Dendritic cell treated with granulocyte-macrophage colony-stimulating factor and Interleukin-4, amounts not matched to agents 40 ng/mL and 50 ng/mL, for 4 days (primary cell): ENCODE results near the gene ITGB1BP1.

Experiments
- H3K27ac Mint-ChIP-seq: one replicate; pipeline ENCODE4 v1.8.0; 2022; ENCODE audit warnings: mild to moderate bottlenecking, mixed read lengths
- H3K27me3 Mint-ChIP-seq: one replicate; pipeline ENCODE4 v1.8.0; 2022; ENCODE audit warnings: mild to moderate bottlenecking, mixed read lengths
- H3K36me3 Mint-ChIP-seq: one replicate; pipeline ENCODE4 v1.8.0; 2022; ENCODE audit warnings: low read depth, mixed read lengths
- H3K4me1 Mint-ChIP-seq: one replicate; pipeline ENCODE4 v1.8.0; 2022; ENCODE audit warnings: low read depth, mixed read lengths
- H3K4me3 Mint-ChIP-seq: one replicate; pipeline ENCODE4 v1.8.0; 2022; ENCODE audit warnings: mild to moderate bottlenecking, moderate library complexity, mixed read lengths
- H3K9me3 Mint-ChIP-seq: one replicate; pipeline ENCODE4 v1.8.0; 2022; ENCODE audit warnings: mixed read lengths
- intact Hi-C: fragments of 100-400 bp; cut with micrococcal nuclease; formaldehyde crosslinking; loops from one replicate; pipeline ENCODE4 v1.15.0; 2022

The ITGB1BP1 gene, protein sequence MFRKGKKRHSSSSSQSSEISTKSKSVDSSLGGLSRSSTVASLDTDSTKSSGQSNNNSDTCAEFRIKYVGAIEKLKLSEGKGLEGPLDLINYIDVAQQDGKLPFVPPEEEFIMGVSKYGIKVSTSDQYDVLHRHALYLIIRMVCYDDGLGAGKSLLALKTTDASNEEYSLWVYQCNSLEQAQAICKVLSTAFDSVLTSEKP

DNA sequence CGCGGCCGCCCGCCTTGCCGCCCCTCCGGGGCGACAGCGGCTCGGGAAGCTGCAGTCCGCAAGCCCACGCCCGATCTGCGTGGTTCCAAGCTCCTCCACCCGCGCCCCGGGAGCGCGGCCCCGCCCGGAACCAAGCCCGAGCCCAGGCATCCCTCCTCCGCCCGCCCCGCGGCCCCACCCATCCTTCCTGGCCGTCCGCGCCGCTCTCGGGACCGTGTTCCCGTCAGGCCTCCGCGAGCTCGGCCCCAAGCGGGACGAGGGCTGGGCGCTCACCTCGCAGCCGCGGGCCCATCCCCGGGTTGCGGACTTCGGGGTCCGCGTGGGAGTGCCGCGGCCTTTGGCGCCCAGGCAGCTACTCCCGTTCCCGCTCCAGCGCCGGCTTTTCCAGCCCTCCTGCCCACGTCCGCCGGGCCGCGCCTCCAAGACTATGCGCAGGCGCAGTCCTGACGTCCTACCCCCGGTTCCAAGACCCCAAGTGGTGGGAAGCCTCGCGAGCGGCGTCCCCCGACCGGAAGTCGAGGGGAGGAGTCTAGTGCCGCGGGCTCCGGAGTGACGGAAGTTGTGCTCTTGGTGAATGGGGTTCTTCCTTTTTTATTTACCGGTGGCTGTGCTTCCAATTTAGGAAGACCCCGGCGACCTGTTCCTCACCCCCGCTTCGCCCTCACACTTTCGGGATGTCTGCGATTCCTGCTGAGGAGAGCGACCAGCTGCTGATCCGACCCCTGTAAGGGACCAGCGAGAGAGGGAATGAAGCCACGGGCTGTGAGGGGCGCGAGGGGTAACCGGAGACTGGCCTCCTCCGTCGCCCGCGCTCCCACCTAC is at the start of gene ITGB1BP1, which contains the start of gene CPSF3:
TSS of gene ITGB1BP1 (minus strand) at position 429 of the 822 bp plus-strand sequence. CDS start 4,831 bp downstream, outside the sequence.
TSS of gene CPSF3 (plus strand) at position 555 of the 822 bp plus-strand sequence. CDS start at position 675, 120 bp downstream.
- peak within 1 kb of the TSS; percentile 96 for H3K27ac Mint-ChIP-seq
- intact Hi-C loops = loop anchor here (2.0 to 5.0 kb wide), 2 partner anchors 51 to 281 kb away; partner anchors contain the start of gene IAH1
- peaks cover 36% of the 10 kb centered on the region for H3K36me3 Mint-ChIP-seq
- H3K27me3 Mint-ChIP-seq = no peaks in the 10 kb centered on the region
- H3K4me1 Mint-ChIP-seq = peaks cover 24% of the 10 kb centered on the region
- no peaks in the 10 kb centered on the region for H3K9me3 Mint-ChIP-seq
- no peak within 1 kb of the TSS for H3K4me3 Mint-ChIP-seq

DNA sequence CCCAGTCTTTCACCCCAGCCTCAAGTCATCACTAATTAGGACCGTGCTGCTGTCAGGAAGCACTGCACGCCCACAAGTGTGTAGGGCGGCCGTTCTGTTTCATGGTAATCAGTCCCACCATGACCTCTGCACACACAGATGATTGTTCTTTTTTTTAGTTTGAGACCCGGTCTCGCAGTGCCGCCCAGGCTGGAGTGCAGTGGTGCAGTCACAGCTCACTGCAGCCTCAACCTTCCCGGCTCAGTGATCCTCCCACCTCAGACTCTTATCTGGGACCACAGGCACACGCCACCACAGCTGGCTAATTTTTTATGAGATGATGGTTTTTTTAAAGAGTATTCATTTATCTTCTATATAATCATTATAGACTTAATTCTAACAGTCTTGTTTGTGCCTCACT is 49.2 kb upstream of the ITGB1BP1 start:
- Mint-ChIP-seq H3K4me1 (peaks cover 33% of the 10 kb centered on the region), H3K27ac (no peak overlapping the region), H3K27me3 (no peaks in the 10 kb centered on the region), H3K4me3 (no peak overlapping the region), H3K9me3 (no peaks in the 10 kb centered on the region), H3K36me3 (peaks cover 75% of the 10 kb centered on the region)
- intact Hi-C loops = no loop called here

DNA sequence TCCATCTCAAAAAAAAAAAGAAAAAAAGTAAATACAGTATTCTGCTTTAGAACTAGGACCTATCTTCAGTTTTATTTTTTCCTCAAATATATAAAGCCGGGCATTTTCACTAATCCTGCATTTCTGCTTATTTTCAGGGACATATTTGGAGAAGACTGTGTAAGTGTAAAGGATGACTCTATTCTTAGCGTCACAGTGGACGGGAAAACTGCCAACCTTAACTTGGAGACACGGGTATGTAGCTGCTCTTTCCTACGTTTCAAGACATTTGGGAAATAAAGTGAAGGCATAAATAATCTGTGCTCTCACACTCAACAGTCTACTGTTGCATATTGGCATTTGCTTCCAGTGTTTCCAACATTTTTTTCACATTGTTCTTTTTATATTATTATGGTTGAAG is 47.9 kb upstream of the ITGB1BP1 start:
- Mint-ChIP-seq H3K4me1 (peaks cover 21% of the 10 kb centered on the region), H3K4me3 (no peak overlapping the region), H3K36me3 (peaks cover 73% of the 10 kb centered on the region), H3K27me3 (no peaks in the 10 kb centered on the region), H3K27ac (no peak overlapping the region), H3K9me3 (no peaks in the 10 kb centered on the region)
- intact Hi-C loops = no loop called here

DNA sequence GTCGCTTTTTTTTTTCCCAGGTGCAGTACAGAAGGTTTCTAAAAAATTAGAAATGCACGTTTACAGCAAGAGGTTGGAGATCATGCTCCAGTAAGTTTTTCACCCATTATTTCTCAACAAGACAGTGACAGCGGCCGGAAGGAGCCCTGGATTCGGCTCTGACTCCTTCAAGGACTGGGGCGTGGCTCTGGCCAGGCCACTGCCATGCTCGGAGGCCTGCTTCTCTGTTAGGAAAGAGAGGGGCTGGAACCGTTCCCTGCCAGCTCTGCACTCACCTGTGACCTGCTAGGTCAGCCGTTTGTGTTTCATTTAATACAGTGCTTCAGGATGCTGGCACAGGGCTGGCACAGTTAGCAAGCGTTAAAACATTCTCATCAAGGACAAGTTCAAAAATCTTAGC is 44.4 kb upstream of the ITGB1BP1 start:
- Mint-ChIP-seq H3K27ac (no peak overlapping the region), H3K4me1 (peaks cover 12% of the 10 kb centered on the region), H3K36me3 (peaks cover 81% of the 10 kb centered on the region), H3K27me3 (no peaks in the 10 kb centered on the region), H3K9me3 (no peaks in the 10 kb centered on the region), H3K4me3 (no peak overlapping the region)
- intact Hi-C loops = no loop called here

DNA sequence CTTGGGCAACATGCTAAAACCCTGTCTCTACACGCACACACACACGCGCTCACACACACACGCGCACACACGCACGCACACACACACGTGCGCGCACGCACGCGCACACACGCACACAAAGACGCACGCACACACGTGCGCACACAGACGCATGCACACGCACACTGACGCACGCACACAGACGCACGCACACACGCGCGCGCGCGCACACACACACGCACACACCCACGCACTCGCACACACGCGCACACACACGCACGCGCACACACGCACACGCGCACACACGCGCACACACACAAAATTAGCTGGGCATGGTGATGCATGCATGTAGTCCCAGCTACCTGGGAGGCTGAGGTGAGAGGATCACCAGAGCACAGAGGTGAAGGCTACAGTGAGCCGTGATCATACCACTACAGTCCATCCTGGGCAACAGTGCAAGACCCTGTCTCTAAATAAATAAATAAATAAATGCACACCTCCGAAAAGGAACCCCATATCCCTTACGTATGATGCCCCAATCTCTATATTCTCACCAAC is 42.9 kb upstream of the ITGB1BP1 start:
- Mint-ChIP-seq H3K9me3 (no peaks in the 10 kb centered on the region), H3K27ac (no peak overlapping the region), H3K4me1 (peaks cover 12% of the 10 kb centered on the region), H3K36me3 (peaks cover 80% of the 10 kb centered on the region), H3K27me3 (no peaks in the 10 kb centered on the region), H3K4me3 (no peak overlapping the region)
- intact Hi-C loops = no loop called here

DNA sequence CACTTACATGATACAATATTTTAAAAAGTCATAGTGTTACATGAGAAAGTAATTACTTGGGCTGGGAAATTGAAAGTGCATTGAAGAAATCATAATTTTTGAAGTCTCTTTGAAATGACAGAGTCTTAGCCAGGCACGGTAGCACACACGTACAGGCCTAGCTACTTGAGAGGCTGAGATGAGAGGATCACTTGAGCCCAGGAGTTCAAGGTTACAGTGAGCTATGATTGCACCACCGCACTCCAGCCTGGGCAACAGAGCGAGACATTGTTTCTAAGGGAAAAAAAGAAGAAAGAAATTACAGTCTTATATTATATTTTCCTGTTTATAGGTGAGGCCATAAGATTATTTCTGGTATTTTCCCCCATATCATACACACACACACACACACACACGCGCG is 41.8 kb upstream of the ITGB1BP1 start:
- intact Hi-C loops = no loop called here
- no peak overlapping the region for H3K4me3 Mint-ChIP-seq
- H3K27me3 Mint-ChIP-seq = no peaks in the 10 kb centered on the region
- no peak overlapping the region for H3K27ac Mint-ChIP-seq
- H3K36me3 Mint-ChIP-seq = peaks cover 80% of the 10 kb centered on the region
- no peaks in the 10 kb centered on the region for H3K9me3 Mint-ChIP-seq
- peaks cover 12% of the 10 kb centered on the region for H3K4me1 Mint-ChIP-seq

DNA sequence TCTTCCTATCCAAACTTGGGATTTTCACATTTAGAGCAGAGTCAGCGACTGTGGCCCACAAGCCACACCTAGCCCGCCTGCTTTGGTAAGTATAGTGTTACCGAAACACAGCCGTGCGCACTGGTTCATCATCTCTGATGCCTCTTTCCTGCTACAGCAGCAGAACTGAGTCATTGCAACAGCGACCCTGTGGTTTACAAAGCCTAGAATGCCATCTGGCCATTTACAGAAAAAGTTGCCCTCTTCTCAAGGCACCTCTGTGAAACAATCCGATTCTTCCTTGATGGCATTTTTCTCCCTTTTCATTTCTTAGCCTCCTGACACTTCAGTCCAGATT is 40.3 kb upstream of the ITGB1BP1 start:
- H3K27me3 Mint-ChIP-seq = no peaks in the 10 kb centered on the region
- H3K27ac Mint-ChIP-seq = peak overlapping the region; percentile 40
- H3K9me3 Mint-ChIP-seq = no peaks in the 10 kb centered on the region

DNA sequence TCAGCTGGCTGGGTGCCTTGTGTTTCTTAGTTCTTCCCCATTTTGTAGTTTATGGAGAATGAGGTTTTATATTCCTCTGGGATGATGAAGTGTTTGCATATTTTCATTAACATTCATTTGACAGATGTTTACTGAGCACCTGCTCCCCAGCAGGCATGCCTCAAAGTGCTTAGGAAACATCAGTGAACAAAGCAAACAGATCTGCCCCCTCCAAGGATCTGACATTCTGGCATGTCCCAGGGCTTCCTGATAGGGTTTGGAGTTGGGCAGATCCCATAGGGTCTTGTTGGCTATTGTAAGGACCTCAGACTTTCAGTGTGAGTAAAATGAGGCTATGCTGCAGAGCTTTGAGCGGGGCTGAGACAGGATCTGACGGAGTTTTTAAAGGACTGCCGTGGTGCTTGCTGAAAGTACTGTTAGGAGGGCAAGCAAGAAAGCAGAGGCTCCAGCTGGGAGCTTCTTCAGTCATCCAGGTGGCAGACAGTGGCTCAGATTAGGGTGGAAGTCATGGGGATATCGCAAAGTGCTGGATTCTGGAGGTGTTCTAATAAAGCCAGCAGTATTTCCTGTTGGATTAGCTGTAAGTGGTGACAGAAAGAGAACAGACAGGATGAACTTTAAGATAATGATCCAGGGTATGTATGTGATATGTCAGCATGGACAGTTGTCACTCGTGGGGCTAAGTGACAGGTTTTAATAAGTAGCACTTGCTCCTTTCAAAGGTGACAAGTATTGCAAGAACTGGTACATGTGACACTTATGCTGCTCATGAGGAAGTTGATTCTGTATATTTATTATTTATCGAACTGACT is 39.8 kb upstream of the ITGB1BP1 start:
- Mint-ChIP-seq H3K27ac (peak overlapping the region; percentile 40), H3K4me3 (no peak overlapping the region), H3K36me3 (peaks cover 79% of the 10 kb centered on the region), H3K9me3 (no peaks in the 10 kb centered on the region), H3K4me1 (peaks cover 12% of the 10 kb centered on the region), H3K27me3 (no peaks in the 10 kb centered on the region)
- intact Hi-C loops = no loop called here

More for the DNA sequence above, 40.3 kb upstream of the ITGB1BP1 start:
- intact Hi-C loops = no loop called here
- Mint-ChIP-seq H3K36me3 (peaks cover 80% of the 10 kb centered on the region), H3K4me1 (peaks cover 12% of the 10 kb centered on the region), H3K4me3 (no peak overlapping the region)

DNA sequence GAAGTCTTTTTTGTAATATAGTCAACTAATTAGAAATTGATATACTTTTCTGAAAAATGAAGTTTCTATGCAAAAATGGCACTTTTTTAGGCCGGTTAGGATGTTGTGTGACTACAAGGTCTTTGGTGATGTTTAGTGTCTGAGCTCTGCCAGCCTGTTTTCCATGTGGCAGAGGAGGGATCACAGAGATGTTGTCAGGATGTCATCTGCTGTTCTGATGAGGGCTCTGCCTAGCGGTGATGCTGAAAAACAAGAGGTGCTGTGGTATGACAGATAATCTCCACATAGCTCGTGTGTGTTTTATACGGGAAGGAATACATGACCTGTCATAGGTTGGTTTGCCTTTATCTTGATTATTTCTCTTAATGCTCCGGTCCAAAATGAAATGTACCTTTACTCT is 39.0 kb upstream of the ITGB1BP1 start:
- no peaks in the 10 kb centered on the region for H3K9me3 Mint-ChIP-seq
- H3K27me3 Mint-ChIP-seq = no peaks in the 10 kb centered on the region
- H3K4me3 Mint-ChIP-seq = no peak overlapping the region
- no peak overlapping the region for H3K27ac Mint-ChIP-seq
- intact Hi-C loops = no loop called here
- peaks cover 12% of the 10 kb centered on the region for H3K4me1 Mint-ChIP-seq
- peaks cover 79% of the 10 kb centered on the region for H3K36me3 Mint-ChIP-seq

DNA sequence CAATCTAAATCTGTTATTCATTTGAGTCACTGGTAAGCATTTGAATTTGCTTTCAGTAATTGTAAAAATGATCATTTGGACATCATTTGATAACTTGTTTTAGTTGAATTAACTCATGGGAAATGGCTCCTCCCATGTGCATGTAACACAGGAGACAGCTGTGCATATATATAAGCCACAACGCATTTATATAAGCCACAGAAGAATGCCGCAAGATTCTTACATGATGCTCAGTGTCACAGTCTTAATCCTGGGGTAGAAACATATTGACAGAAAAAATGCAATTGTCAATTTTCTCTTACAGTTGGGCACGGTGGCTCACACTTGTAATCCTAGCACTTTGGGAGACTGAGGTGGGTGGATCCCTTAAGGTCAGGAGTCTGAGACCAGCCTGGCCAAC is 37.8 kb upstream of the ITGB1BP1 start:
- no peak overlapping the region for H3K27ac Mint-ChIP-seq
- H3K36me3 Mint-ChIP-seq = peaks cover 81% of the 10 kb centered on the region
- peaks cover 12% of the 10 kb centered on the region for H3K4me1 Mint-ChIP-seq
- intact Hi-C loops = no loop called here
- no peaks in the 10 kb centered on the region for H3K27me3 Mint-ChIP-seq
- no peaks in the 10 kb centered on the region for H3K9me3 Mint-ChIP-seq
- no peak overlapping the region for H3K4me3 Mint-ChIP-seq

DNA sequence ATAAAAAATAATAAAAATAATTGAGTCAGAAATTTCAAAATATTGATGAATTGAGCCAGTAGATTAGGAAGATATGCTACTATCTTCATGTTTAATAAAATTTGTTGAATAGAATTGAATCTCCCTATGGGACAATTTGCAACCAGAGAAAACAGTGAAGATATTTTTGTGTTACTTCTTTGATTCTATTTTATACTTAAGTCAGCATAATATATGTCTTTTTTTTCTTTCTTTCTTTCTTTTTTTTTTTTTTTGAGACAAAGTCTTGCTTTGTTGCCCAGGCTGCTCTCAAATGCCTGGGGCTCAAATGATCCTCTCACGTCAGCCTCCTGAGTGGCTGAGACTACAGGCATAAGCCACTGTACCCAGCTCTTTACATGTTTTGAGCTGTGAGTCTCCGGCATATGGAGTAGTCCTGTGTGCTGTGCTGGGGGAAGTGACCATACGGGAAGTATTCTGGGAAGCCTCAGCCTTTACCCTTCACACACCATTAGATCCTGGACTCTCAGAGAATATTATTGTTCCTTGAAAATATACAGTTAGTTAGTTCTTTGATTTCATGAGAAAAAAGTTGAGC is 37.2 kb upstream of the ITGB1BP1 start:
- intact Hi-C loops = no loop called here
- H3K27me3 Mint-ChIP-seq = no peaks in the 10 kb centered on the region
- no peaks in the 10 kb centered on the region for H3K9me3 Mint-ChIP-seq
- H3K4me3 Mint-ChIP-seq = no peak overlapping the region
- H3K27ac Mint-ChIP-seq = no peak overlapping the region
- peaks cover 81% of the 10 kb centered on the region for H3K36me3 Mint-ChIP-seq
- peaks cover 12% of the 10 kb centered on the region for H3K4me1 Mint-ChIP-seq

DNA sequence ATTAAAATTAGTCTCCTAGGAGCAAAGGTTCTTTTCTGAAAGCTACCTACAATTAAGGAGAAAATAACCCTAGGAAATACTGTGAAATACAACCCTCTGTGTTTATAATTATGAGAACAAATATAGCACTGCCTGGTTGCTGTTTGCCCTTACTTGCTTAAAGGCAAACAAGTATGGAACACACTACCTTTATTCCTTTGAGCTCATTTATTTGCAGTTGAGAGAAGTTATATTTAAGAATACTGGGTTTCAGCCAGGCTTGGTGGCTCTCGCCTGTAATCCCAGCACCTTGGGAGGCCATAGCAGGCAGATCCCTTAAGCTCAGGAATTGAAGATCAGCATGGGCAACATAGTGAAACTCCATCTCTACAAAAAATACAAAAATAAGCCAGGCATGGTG is 27.9 kb upstream of the ITGB1BP1 start:
- Mint-ChIP-seq H3K9me3 (no peaks in the 10 kb centered on the region), H3K4me1 (no peaks in the 10 kb centered on the region), H3K27me3 (no peaks in the 10 kb centered on the region), H3K27ac (no peak overlapping the region), H3K4me3 (no peak overlapping the region), H3K36me3 (peaks cover 98% of the 10 kb centered on the region)
- intact Hi-C loops = no loop called here

DNA sequence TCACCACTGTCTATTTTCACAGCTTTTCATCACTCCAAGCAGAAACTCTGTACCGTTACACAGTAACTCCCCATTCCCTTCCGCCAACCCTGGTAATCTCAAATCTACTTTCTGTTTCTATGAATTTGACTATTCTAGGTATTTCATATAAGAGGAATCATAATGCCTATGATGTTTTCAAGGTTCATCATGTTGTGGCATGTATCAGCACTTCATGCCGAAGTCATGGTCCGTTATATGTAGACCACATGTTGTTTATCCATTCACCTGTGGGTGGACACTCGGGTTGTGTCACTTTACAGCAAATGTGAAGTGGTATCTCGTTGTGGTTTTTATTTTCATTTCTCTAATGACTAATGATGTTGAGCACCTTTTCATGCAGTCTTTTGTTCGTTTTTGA is 21.8 kb upstream of the ITGB1BP1 start:
- Mint-ChIP-seq H3K4me1 (no peaks in the 10 kb centered on the region), H3K27ac (no peak overlapping the region), H3K4me3 (no peak overlapping the region)

More for the DNA sequence above, 21.8 kb upstream of the ITGB1BP1 start:
- intact Hi-C loops = no loop called here
- Mint-ChIP-seq H3K36me3 (peaks cover 95% of the 10 kb centered on the region), H3K27me3 (no peaks in the 10 kb centered on the region), H3K9me3 (no peaks in the 10 kb centered on the region)
